Fibroblast of gingiva (primary cell): ENCODE measurements around the gene PRKAG2.

Experiments used
- DNase-seq: peaks from one replicate; pipeline ENCODE4 v3.0.0-alpha.2; 2011; ENCODE audit warnings: low read depth

PRKAG2 gene

GRCh38 chr7:151648429-151648828, 228.5 kb downstream of the PRKAG2 start:
- DNase-seq, result peak; percentile 80

- DNase-seq, result no peak
These were observed 229.0 kb downstream of the PRKAG2 start for GRCh38 chr7:151647874-151648273.

- no peak for DNase-seq
These were observed 229.9 kb downstream of the PRKAG2 start for GRCh38 chr7:151647006-151647405.

GRCh38 chr7:151645311-151645710, 231.6 kb downstream of the PRKAG2 start:
- DNase-seq, result no peak

GRCh38 chr7:151644554-151644953, 232.4 kb downstream of the PRKAG2 start:
- no peak for DNase-seq

GRCh38 chr7:151642746-151643145, 234.2 kb downstream of the PRKAG2 start:
- DNase-seq, result no peak

- DNase-seq, result no peak
These were observed 235.3 kb downstream of the PRKAG2 start for GRCh38 chr7:151641587-151641986.

GRCh38 chr7:151637781-151638261, 239.1 kb downstream of the PRKAG2 start:
- no peak for DNase-seq

- no peak for DNase-seq
These were observed 242.3 kb downstream of the PRKAG2 start for GRCh38 chr7:151634643-151635042.

GRCh38 chr7:151633516-151633812, 243.5 kb downstream of the PRKAG2 start:
- DNase-seq, result no peak

GRCh38 chr7:151632750-151633515, 244.0 kb downstream of the PRKAG2 start:
- peak; percentile 43 for DNase-seq

GRCh38 chr7:151631953-151632749, 244.8 kb downstream of the PRKAG2 start:
- DNase-seq, result peak; percentile 78

GRCh38 chr7:151631570-151631952, 245.4 kb downstream of the PRKAG2 start:
- DNase-seq, result no peak

- peak; percentile 13 for DNase-seq
These were observed 245.9 kb downstream of the PRKAG2 start for GRCh38 chr7:151630851-151631569.

GRCh38 chr7:151630358-151630757, 246.6 kb downstream of the PRKAG2 start:
- DNase-seq, result no peak

GRCh38 chr7:151629713-151630272, 247.1 kb downstream of the PRKAG2 start:
- DNase-seq, result no peak

GRCh38 chr7:151628846-151629604, 247.9 kb downstream of the PRKAG2 start:
- no peak for DNase-seq

GRCh38 chr7:151626422-151627115, 250.3 kb downstream of the PRKAG2 start:
- no peak for DNase-seq

- DNase-seq, result no peak
These were observed 251.3 kb downstream of the PRKAG2 start for GRCh38 chr7:151625606-151626005.

GRCh38 chr7:151624246-151624928, 252.5 kb downstream of the PRKAG2 start:
- no peak for DNase-seq
